H1 (cell line): ENCODE data around the gene FAT1. TPM values are rescaled to one million over a fixed set of nuclear protein-coding genes. Genes with fewer than 3 reads are reported as not detected.

Experiments used
- CTCF ChIA-PET: fragments of 300-600 bp; sonication (Branson Sonifier 250); formaldehyde crosslinking; loops from one replicate; lab custom pipeline; 2021; ENCODE audit not compliant: partially characterized antibody; lab: Charles Lee
- POLR2A ChIA-PET: fragments of 300-600 bp; sonication (Branson Sonifier 250); formaldehyde crosslinking; loops from one replicate; lab custom pipeline; 2021; ENCODE audit warnings: inconsistent platforms; ENCODE audit not compliant: partially characterized antibody; lab: Charles Lee
- DNase-seq, 2 experiments: peaks; one replicate each; pipeline versions ENCODE4 v3.0.0 to v3.0.0-alpha.2; 2010 to 2022; ENCODE audit warnings: low spot score in 2 of 2, low read depth in 1 of 2, mixed read lengths in 1 of 2
- FAIRE-seq: peaks from 2 replicates; lab custom pipeline; 2011; peaks lifted over from hg19 to GRCh38; lab: Jason Lieb, UNC
- H2AFZ ChIP-seq: 2 replicates; pipeline ENCODE4 v1.8.1; 2012; ENCODE audit warnings: low read length, inconsistent platforms
- H2AK5ac ChIP-seq: 2 replicates; pipeline ENCODE4 v1.6.1; 2013; ENCODE audit warnings: low read depth, low read length
- H2BK120ac ChIP-seq: replicated peaks from 2 replicates; pipeline ENCODE3; 2013; ENCODE audit warnings: low read depth, low read length, inconsistent platforms
- H2BK12ac ChIP-seq: 2 replicates; pipeline ENCODE4 v1.6.1; 2013; ENCODE audit warnings: low read depth, low read length
- H2BK15ac ChIP-seq: 2 replicates; pipeline ENCODE4 v1.6.1; 2013; ENCODE audit warnings: low read length
- H2BK20ac ChIP-seq: 2 replicates; pipeline ENCODE4 v1.6.1; 2013; ENCODE audit warnings: low read length
- H2BK5ac ChIP-seq: 2 replicates; pipeline ENCODE4 v1.6.1; 2013; ENCODE audit warnings: low read depth, low read length
- H3K14ac ChIP-seq: 2 replicates; pipeline ENCODE4 v1.6.1; 2013; ENCODE audit warnings: inconsistent platforms; ENCODE audit not compliant: insufficient read length
- H3K18ac ChIP-seq: 2 replicates; pipeline ENCODE4 v1.6.1; 2013; ENCODE audit warnings: low read length; ENCODE audit errors: extremely low read depth
- H3K23ac ChIP-seq: 2 replicates; pipeline ENCODE4 v1.6.1; 2013; ENCODE audit warnings: inconsistent platforms; ENCODE audit not compliant: insufficient read length
- H3K23me2 ChIP-seq: 2 replicates; pipeline ENCODE4 v1.6.1; 2013; ENCODE audit warnings: low read depth, low read length
- H3K27ac ChIP-seq: 2 replicates; pipeline ENCODE4 v1.6.1; 2011; ENCODE audit warnings: low read depth, low read length, inconsistent platforms
- H3K27me3 ChIP-seq, 4 experiments: replicated peaks in 1 of 4; 1 replicate in 1 of 4; 2 replicates in 3 of 4; pipeline versions ENCODE4 v1.6.1 to v1.8.1; 2011 to 2013; ENCODE audit warnings: low read length in 3 of 4, mild to moderate bottlenecking in 3 of 4, inconsistent platforms in 2 of 4, mixed read lengths in 2 of 4, moderate library complexity in 1 of 4; ENCODE audit not compliant: control insufficient read depth in 3 of 4, insufficient read depth in 3 of 4; ENCODE audit errors: extremely low read depth in 1 of 4
- H3K36me3 ChIP-seq, 4 experiments: 2 replicates each; pipeline versions ENCODE4 v1.6.1 to v1.8.1; 2011 to 2013; ENCODE audit warnings: mild to moderate bottlenecking in 4 of 4, low read length in 3 of 4, moderate library complexity in 2 of 4, control low read depth in 1 of 4, inconsistent platforms in 1 of 4; ENCODE audit not compliant: insufficient read depth in 4 of 4, control insufficient read depth in 2 of 4
- H3K4ac ChIP-seq: replicated peaks from 2 replicates; pipeline ENCODE3; 2013; ENCODE audit warnings: low read length, low read depth, mixed read lengths, inconsistent platforms; ENCODE audit not compliant: insufficient read length
- H3K4me1 ChIP-seq, 4 experiments: replicated peaks in 1 of 4; 1 replicate in 1 of 4; 2 replicates in 3 of 4; pipeline versions ENCODE4 v1.6.1 to v1.8.1; 2011 to 2013; ENCODE audit warnings: low read length in 3 of 4, inconsistent platforms in 2 of 4, mixed read lengths in 1 of 4; ENCODE audit not compliant: insufficient read depth in 4 of 4, control insufficient read depth in 3 of 4
- H3K4me2 ChIP-seq, 2 experiments: 2 replicates each; pipeline versions ENCODE4 v1.6.1 to v1.8.1; 2011 to 2013; ENCODE audit warnings: low read depth in 2 of 2, low read length in 2 of 2, control low read depth in 1 of 2, inconsistent platforms in 1 of 2, mild to moderate bottlenecking in 1 of 2; ENCODE audit not compliant: insufficient read depth in 1 of 2
- H3K4me3 ChIP-seq, 4 experiments: fragments of 200-600, 300-600 bp in 1 of 4; sonication (generic), shearing (Covaris generic), sonication (Bioruptor Twin) in 1 of 4; 2 replicates each; pipeline versions ENCODE4 v1.5.1 to v1.8.1; 2011 to 2016; ENCODE audit warnings: low read length in 4 of 4, low read depth in 3 of 4, control low read depth in 2 of 4, inconsistent platforms in 2 of 4, mild to moderate bottlenecking in 2 of 4, mixed read lengths in 1 of 4, moderate library complexity in 1 of 4; ENCODE audit not compliant: insufficient read depth in 2 of 4; ENCODE audit errors: extremely low read depth in 1 of 4
- H3K56ac ChIP-seq: replicated peaks from 2 replicates; pipeline ENCODE3; 2013; ENCODE audit warnings: low read depth, mild to moderate bottlenecking, mixed read lengths, low read length, inconsistent platforms; ENCODE audit not compliant: insufficient read length
- H3K79me1 ChIP-seq: 2 replicates; pipeline ENCODE4 v1.6.1; 2013; ENCODE audit warnings: low read depth, low read length, control low read depth
- H3K79me2 ChIP-seq, 2 experiments: 2 replicates each; pipeline versions ENCODE4 v1.6.1 to v1.8.1; 2012 to 2013; ENCODE audit warnings: low read length in 2 of 2, mild to moderate bottlenecking in 2 of 2, inconsistent platforms in 1 of 2; ENCODE audit not compliant: insufficient read depth in 2 of 2, control insufficient read depth in 1 of 2
- H3K9ac ChIP-seq, 4 experiments: replicated peaks in 1 of 4; 1 replicate in 1 of 4; 2 replicates in 3 of 4; pipeline versions ENCODE4 v1.6.1 to v1.8.1; 2011 to 2013; ENCODE audit warnings: low read depth in 3 of 4, low read length in 3 of 4, control low read depth in 2 of 4, mild to moderate bottlenecking in 2 of 4, moderate library complexity in 2 of 4, inconsistent platforms in 1 of 4; ENCODE audit errors: extremely low read depth in 1 of 4
- H3K9me3 ChIP-seq, 2 experiments: 2 replicates each; pipeline versions ENCODE4 v1.6.1 to v1.8.1; 2012 to 2013; ENCODE audit warnings: mild to moderate bottlenecking in 2 of 2, moderate library complexity in 2 of 2, control low read depth in 1 of 2, inconsistent platforms in 1 of 2, low read depth in 1 of 2, low read length in 1 of 2, mixed read lengths in 1 of 2; ENCODE audit not compliant: insufficient read depth in 2 of 2
- H4K20me1 ChIP-seq, 2 experiments: replicated peaks in 1 of 2; 2 replicates each; pipeline versions ENCODE3 to v1.8.1; 2011 to 2013; ENCODE audit warnings: inconsistent platforms in 2 of 2, low read length in 2 of 2, mild to moderate bottlenecking in 1 of 2; ENCODE audit not compliant: insufficient read depth in 2 of 2, control insufficient read depth in 1 of 2
- H4K5ac ChIP-seq: 2 replicates; pipeline ENCODE4 v1.6.1; 2013; ENCODE audit warnings: low read length, low read depth, mixed read lengths, inconsistent platforms; ENCODE audit not compliant: insufficient read length
- H4K8ac ChIP-seq: 2 replicates; pipeline ENCODE4 v1.8.0; 2013; ENCODE audit warnings: mild to moderate bottlenecking, moderate library complexity, low read length, inconsistent platforms; ENCODE audit not compliant: insufficient read depth; ENCODE audit errors: extremely low read depth
- H4K91ac ChIP-seq: replicated peaks from 2 replicates; pipeline ENCODE3; 2013; ENCODE audit warnings: low read length, mixed read lengths, inconsistent platforms; ENCODE audit not compliant: insufficient read length
- EZH2 ChIP-seq: fragments of 200-600 bp; sonication (generic); IDR thresholded peaks from 2 replicates; pipeline ENCODE4 v1.7.1; 2012; ENCODE audit warnings: low read depth, mild to moderate bottlenecking, moderate library complexity, low read length, inconsistent platforms; ENCODE audit not compliant: severe bottlenecking
- POLR2AphosphoS5 ChIP-seq: IDR thresholded peaks from 2 replicates; pipeline ENCODE4 v1.6.1; 2011; ENCODE audit warnings: low read depth, low read length
- WGBS, 2 experiments: shearing (Covaris generic) in 1 of 2; methylation state at CpG; one replicate each; pipeline versions ENCODE4 v1.1.6 to v1.1.7; 2013 to 2015; ENCODE audit warnings: low lambda C conversion rate in 2 of 2, mixed read lengths in 2 of 2, inconsistent platforms in 1 of 2, low coverage in 1 of 2, missing lambda C conversion rate in 1 of 2; ENCODE audit not compliant: insufficient replicate concordance in 2 of 2, insufficient coverage in 1 of 2, insufficient read length in 1 of 2; ENCODE audit errors: extremely low coverage in 1 of 2, missing lambda C conversion rate in 1 of 2; 5-methylcytosine and 5-hydroxymethylcytosine counted together
- polyA plus RNA-seq, 7 experiments: library from polyadenylated mRNA; depleted of rRNA in 3 of 7; stranded (reverse) in 5 of 7; unstranded in 2 of 7; fragments of >200 nt in 5 of 7; fragments of 200-250 nt in 2 of 7; gene quantifications; 1 replicate in 5 of 7; 2 replicates in 1 of 7; 4 replicates in 1 of 7; pipeline versions ENCODE4 v1.2.1 to v1.2.3, GENCODE V29; 2011 to 2013; ENCODE audit warnings: missing spikeins in 2 of 7, mixed read lengths in 2 of 7
- total RNA-seq: library from RNA; stranded (reverse); fragmentation: NEBNext Ultra II Directional; extraction: Animal tissue kit (Norgen Biotek cat#: 25700); gene quantifications from 2 replicates; pipeline ENCODE4 v1.2.1, GENCODE V29; 2021

FAT1 gene
- total and polyA plus RNA-seq, 2 of the 8 experiments (the other 6 are each of a cell fraction or from before 2014, with no cell fraction given) = 94.4 to 137 TPM

- Histone ChIP-seq H4K8ac (no peak overlapping the region), H3K56ac (no peak overlapping the region), H3K4ac (no peak overlapping the region), H3K9me3 (no peaks in the 10 kb centered on the region), H3K27me3 (peaks cover 0 to 8% (median 0%) of the 10 kb centered on the region in 4 experiments; a peak in 2 of 7 replicates), H2AFZ (no peak overlapping the region), H3K23me2 (peaks cover 11% of the 10 kb centered on the region), H2BK120ac (no peak overlapping the region), H3K9ac (no peak overlapping the region), H3K14ac (no peak overlapping the region), H3K18ac (no peak overlapping the region), H3K23ac (no peak overlapping the region), H3K79me2 (peaks cover 0 to 6% of the 10 kb centered on the region in 2 experiments; a peak in 2 of 4 replicates), H3K27ac (no peak overlapping the region), H2BK12ac (no peak overlapping the region; the same call in 1 of the 2 replicates), H2AK5ac (no peak overlapping the region), H2BK15ac (no peak overlapping the region), H3K36me3 (no peaks in the 10 kb centered on the region), H2BK20ac (no peak overlapping the region), H2BK5ac (peak overlapping the region; percentile 58; the same call in 1 of the 2 replicates), H3K4me2 (peak overlapping the region; percentile 93 to 97), H4K91ac (no peak overlapping the region), H4K5ac (no peak overlapping the region), H3K79me1 (no peaks in the 10 kb centered on the region), H4K20me1 (peaks cover 0 to 2% of the 10 kb centered on the region in 2 experiments), H3K4me3 (peak overlapping the region; percentile 75 to 99 (median 96)), H3K4me1 (peaks cover 2 to 6% (median 4%) of the 10 kb centered on the region in 4 experiments; a peak in 4 of 7 replicates)
- ChIA-PET POLR2A (interaction anchor here (1.2 to 1.7 kb wide), 2 partner anchors 39 to 42 kb away, joined by 4 read pairs; no protein-coding TSS in a partner anchor), CTCF (interaction anchor here (0.9 to 1.4 kb wide), 3 partner anchors 10 to 219 kb away, joined by 3 to 4 read pairs (median 3); no protein-coding TSS in a partner anchor)
- WGBS, 2 experiments = 8% methylated on average over 15 of the region's 15 CpGs; no CpG with 5 or more reads in 1 of the 2 experiments
- DNase-seq (no peak), FAIRE-seq (no peak)
- TF ChIP-seq EZH2 (peak; percentile 14), POLR2AphosphoS5 (no peak)
These were observed 3.7 kb upstream of the FAT1 start for GRCh38 chr4:186727169-186727976.
